ENCODE measurements around the gene SLC39A1.

- TF ChIP-seq CTCF (IDR thresholded peaks at IDR 0.05) (peak in 1 of 3 experiments; percentile 27), POLR2A (IDR thresholded peaks at IDR 0.05) (peak; percentile 84)
Measured at GRCh38 chr1:153990468-153991150, 27.3 kb upstream of the SLC39A1 start, which contains the start of gene RPS27.

Measured in testis (tissue), 2 donors.